IPS-NIHi7 (cell line): ENCODE measurements around the gene ZEB2.

Source experiments
- DNase-seq: peaks from one replicate; pipeline ENCODE4 v3.0.0; 2012; ENCODE audit warnings: mixed read lengths; ENCODE audit errors: extremely low spot score

Gene ZEB2

DNA sequence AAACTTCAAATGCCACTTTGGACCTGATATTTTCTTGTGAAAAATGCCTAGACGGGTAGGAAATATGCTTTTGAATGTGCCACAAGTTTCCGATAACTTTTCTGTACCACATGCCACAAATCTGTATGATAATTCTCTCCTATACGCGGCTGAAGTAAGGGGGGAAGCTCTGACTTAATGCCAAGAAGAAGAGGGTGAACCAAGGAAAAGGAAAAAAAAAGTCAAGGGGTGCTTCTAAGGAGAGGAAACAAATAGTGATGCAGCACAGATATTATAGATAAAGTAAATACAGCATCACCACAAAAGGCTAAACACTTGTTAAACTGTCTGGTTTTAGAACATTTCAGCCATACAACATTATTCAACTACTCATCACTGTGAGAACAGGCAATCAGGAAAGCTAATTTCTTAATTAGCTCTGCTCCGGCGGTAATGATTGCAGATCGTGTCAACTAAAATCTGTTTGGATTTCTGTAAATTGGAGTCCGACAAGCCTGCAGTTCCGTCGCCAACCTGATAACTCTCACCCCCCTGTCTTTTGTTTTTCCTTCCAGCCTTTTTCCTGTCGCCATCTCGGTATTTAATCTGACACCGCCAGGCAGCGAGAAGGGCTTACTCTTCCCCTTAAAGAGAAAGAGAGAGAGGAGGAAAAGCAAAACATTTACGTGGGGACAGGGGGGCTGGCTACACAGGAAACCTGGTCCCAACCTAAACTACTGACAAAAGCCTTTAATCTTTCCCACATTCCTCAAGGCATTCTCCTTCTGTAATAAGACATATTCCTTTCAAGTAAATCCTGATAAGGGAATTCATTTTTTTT is 67.5 kb downstream of the ZEB2 start:
- DNase-seq = peak; percentile 42

DNA sequence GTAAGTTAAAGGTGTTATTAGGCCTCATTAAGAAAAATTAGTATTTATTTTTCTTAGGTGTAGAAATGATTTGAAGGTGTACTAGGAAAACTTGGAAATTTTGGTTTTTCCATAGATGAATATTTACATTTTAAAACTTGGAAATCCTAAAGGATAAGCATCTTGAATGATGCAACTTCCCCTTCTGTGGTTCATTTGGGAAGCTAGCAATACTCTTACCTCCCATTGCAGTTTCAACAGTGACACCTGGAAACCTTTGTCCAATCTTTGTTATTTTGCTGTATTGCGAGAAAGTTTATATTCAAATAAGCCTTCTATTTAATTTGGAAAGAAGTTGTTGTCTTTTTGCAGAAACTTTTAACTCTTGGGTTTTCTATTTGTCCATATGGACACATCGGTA is 68.5 kb downstream of the ZEB2 start:
- no peak for DNase-seq

DNA sequence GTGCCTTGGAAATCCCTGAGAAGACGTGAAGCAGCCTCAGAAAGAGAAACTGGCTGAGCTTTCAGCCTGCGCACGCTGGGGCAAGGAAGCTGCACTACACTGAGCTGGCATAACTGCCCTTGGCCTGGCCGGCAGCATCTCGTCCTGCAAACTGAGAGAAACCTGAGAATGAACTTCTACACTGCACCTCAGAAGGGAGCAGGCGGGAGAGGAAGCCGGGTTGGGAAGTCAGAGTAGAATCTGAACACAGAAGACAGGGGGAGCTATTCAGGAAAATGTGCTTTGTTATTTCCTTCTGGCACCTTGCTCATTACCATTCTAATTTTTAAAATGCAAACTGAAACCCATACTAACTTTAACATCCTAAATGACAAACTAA is 70.9 kb downstream of the ZEB2 start:
- DNase-seq = peak; percentile 73

DNA sequence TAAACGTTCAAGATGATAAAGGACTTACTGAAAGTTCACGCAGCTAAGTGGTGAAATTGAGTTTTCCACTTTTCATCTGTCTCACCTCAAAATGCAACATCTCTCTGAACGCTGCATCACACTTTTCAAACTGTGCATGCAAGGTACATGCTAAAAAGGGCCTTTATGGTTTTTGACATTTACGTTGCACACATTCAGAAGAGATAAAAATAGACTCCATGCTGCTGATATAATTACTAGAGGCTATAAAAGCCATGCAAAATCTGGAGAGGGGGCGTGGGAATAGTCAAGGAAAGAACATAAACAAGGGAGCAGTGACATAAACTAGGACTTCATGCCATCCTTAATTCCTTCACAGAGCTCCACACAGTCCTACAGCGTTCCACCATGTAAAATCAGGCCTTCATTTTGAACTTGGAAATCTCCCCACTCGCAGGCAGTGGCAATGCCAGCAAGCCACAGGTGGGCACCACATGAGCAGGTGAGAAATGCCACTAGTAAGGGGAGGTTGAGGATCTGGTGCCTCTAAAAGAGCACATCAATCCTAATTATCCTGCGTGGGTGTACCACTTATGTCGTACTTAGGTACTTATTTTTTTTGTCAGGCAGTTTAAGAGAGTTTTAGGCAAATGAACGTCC is 71.4 kb downstream of the ZEB2 start:
- DNase-seq = no peak

DNA sequence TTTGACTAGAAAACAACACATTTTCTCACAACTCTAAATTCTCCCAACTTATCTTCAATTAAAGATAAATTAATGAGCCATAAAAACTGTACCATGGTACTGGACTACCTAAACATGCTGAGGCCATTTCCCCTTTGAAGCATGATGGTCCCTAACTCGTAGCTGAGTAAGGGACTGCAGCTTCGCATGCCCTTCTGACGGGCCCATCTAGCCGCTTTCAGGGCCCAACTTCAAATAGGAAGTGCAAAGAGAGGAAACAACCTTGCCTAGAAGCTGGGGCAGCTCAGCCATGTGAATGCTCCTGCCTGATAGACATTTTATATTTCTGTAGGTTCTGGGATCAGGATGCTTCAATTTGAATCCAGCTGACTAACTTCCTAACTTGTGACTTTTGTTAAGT is 72.4 kb downstream of the ZEB2 start:
- DNase-seq = no peak

DNA sequence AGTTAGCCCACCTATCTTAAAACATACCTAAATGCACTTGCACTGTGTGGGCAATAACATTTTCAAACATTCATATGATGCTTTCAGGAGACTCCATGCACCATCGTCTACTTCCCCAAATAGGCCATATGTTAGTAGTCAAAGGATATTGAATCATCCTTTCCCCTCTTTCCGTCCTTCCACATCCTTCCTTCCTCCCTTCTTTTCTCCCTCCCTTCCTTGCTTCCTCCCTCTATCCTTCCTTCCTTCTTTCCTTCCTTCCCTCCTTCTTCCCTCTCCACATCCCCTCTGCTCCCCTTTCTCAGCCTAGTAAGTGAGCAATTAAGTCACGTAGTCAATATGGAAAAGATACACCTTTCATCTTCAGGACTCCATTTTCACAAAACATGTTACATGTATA is 73.8 kb downstream of the ZEB2 start:
- no peak for DNase-seq

DNA sequence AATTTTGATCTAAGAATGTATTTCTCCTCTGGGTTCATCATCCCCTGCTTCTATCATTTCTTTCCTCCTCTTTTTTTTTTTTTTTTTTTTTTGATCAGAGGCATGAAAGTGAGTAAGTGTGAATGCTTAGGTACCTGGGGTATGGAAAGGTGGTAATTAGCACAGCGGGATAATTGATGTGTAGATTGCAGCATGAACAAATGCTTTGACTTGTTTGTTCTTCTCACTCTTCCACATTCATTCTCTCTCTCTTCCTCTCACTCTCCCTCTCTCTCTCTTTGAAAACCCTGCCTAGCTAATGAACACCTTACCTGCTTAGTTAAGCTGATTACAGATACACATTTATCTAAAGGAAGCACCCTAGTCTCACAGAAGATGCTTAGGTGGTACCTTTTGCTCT is 74.7 kb downstream of the ZEB2 start:
- DNase-seq = peak; percentile 23

DNA sequence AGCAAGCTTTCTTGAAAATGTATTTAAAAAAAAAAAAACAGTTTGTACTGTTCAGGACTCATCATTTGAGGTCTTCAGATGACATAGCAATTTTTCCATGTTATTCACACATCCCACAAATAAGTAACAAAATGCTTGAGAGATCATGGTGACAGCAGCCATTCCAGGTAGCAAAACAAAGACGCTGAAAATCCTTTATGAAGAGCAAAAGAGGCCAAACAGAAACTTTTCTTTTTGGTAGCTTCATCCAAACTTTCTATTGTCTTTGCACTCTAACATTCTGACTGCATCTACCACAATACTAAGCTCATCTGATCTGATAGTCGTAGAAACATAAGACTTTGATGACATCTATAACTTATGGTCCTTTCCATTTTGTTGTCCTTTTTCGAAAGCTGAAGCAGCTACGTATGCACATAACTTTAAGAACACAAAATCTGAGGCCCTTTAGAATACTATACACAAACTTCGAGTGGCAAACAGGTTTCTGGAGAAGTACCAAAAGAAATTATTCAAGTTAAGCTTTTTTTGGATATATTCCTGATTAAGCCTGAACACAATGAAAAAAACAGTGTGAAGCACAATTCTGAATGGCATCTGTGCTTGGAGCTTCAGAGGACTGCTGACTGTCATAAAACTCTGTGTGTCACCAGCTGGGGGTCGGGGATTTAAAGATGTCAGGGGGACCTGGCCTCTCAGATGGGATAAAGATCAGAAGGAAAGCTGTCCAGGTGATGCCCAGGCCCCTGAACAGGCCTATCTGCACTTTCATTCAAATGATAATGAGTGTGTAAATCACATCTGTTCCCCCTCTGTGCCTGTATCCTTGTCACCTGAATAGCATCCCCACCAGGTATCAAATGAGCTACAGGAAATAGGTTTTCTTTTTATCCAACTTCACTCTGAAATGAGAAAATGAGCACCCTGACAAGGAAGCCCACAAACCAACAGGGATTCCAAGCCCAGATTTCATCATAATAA is 75.8 kb downstream of the ZEB2 start:
- DNase-seq = peak; percentile 41

DNA sequence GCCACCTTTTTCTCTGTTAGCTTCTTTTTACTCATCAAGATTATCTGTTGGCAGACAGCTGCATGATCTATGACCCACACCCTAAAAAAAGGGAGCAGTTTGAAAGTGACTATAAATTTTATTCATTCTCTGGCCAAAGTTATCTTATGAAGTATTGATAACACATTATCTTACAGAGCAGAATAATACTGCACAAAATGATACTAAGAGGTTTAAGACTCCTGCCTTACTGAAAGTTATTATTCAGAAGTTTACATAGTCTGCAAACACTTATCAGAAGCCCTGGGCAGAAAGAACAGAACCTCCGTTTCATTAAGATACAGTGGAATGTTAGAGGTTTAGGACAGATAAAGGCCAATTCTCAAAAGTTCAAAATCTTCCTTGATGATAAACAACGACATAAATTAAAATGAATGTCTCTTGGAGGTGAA is 78.2 kb downstream of the ZEB2 start:
- no peak for DNase-seq

DNA sequence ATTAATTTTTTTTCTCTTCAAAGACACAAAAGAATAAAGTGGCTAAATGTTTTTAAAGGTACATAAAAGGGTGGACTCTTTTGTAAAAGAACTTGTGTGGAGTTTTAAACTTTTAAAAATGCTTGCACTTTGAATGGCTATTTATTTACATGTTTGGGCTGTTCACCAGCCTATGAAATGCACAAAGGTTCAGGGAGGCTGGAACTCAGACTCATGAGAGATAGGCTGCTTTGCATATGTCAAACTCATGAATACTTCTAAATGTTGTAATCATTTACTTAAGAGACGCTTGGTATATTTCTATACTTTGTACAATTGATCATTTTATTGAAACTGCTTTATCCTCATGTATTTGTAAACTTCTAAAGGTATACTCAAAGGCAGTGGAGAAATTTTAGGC is 79.9 kb downstream of the ZEB2 start:
- DNase-seq = no peak

DNA sequence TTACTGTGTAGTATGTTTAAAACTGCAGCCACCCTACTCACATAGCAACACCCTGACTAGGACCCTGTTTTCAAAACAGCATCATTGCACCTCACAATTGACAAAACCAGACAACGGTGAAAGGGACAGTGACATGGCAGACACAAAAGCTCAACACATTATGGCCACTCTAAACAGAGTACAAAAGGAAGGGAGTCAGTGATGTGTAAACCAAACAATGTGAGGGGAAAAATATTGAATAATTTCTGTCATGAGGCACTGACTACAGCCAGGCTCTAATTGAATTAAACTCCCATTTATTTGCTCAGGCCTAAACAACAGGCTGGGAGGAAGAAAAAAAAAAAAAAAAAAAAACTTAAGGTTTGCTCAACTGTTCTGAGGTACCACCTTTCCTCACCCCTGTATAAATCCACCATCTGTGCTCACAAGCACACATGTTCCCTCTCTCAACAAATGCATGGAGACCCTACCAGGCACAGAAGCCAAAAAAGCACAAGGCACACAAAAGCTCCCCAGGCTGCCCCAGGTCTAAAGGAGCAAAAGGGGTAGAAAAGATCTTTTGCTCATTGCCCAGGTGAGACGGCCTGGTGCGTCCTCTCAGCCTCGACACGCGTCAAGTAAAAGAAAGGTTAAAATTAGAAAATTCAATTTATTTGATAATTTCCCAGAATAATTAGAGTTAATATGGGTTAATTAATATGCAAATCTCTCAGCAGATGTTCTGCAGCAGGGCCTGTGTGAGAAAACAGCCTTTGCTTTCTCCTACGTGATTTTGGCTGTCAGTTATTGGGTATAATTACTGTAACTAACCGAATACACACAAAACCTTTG is 80.9 kb downstream of the ZEB2 start:
- DNase-seq = no peak

DNA sequence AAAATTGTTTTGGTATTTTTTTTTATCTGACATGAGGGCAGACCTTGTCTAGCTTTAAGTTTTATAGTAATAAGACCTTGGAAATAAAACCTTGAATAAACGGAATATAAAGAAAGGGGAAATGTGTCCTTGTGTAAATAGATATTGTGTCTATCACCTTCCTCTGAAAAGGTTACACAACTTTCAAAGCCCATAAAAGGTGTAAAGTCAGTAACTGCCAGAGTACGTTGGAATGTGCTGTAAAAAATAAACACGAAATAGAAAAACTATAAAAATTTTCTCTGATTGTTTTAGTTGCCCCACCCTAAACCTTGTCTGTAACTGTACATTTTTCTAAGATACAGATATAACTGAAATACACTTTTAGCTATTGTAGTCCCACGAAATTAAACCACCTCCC is 82.3 kb downstream of the ZEB2 start:
- no peak for DNase-seq

DNA sequence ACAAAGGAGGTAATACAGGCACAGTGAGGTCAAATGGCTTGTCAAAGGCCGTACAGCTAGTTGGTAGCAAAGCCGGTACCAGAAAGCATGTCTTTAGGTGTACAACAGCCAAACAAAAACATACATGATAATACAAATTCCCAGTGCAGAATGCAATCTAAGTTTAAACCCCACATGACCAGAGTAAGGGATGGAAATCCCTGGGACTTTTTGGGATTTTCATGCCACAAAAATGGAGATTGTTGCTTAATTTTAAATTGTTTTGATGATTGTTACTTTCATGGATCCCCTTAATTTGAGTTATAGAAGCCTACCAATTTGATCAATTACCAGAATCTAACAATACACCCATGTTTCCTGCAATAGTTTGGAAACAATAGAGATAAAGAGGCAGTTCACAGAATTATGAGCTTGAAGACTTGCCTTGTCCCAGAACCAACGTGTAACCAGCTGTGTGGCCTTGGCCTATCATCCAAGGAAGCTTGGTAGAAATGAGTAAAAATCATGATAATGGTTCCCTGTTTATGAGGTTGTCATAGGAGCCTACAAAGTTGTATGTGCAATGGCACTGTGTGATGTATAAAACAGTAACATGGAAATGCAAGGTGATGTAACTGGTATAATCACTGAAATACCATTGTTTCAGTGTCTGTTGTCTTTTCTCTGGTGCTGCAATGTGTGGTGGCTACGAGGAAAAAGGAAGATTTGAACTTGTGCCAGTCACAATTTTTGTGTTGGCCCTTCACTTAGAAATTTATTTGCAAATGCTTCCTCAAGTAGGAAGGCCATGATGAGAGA is 85.3 kb downstream of the ZEB2 start:
- DNase-seq = no peak

DNA sequence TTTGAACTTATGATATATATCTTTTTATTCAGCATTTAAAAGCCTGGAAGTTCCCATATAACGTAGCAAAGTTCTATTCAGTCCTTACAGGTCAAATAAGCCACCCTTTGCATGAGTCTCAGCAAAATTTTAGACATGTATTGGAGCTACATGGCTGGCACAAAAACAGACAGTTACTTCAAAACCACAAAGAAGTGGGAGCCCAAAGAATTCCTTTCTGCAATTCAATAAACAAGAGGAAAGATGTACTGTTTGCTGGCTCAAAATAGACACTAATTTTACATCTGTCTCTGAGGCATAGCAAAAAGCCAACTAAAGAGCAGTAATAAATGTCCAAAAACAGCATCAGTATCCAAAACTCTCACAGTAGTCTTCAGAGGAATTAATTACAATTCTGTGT is 87.0 kb downstream of the ZEB2 start:
- DNase-seq = no peak

DNA sequence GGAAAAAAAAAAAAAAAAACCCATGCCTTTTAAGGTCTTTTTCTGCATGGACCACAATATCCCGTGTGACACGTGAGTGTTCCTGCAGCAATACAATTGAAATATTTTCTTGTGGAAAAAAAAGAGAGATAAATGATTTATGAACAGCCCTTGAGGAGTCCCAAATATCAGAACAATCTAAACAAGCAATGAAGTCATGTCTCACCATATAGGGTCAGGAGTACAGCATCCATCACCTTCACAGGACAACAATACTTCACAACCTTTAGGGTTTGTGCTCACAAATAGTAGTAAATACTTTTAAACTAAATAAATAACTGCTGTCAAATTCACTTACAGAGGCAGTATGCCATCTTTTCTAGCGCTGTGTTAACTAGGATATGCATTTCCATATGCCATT is 87.9 kb downstream of the ZEB2 start:
- DNase-seq = no peak

DNA sequence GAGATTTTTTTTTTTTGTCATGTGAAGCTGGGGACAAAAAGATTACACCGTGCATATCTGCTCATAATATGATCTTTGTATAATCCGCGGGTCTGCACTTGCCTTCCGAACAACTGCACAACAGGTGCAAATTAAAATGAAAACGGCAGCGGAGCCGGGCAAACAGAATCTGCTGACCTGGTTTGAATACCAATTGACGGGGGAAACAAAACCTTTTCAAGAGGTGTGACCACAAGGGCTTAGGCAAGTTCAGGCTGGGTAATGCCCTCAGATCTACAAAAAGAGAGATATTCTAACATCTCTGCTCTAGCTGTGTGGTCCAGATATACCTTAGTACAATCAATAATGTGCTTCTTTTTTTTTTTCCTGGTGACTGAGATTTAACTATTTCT is 88.5 kb downstream of the ZEB2 start:
- DNase-seq = peak; percentile 20

DNA sequence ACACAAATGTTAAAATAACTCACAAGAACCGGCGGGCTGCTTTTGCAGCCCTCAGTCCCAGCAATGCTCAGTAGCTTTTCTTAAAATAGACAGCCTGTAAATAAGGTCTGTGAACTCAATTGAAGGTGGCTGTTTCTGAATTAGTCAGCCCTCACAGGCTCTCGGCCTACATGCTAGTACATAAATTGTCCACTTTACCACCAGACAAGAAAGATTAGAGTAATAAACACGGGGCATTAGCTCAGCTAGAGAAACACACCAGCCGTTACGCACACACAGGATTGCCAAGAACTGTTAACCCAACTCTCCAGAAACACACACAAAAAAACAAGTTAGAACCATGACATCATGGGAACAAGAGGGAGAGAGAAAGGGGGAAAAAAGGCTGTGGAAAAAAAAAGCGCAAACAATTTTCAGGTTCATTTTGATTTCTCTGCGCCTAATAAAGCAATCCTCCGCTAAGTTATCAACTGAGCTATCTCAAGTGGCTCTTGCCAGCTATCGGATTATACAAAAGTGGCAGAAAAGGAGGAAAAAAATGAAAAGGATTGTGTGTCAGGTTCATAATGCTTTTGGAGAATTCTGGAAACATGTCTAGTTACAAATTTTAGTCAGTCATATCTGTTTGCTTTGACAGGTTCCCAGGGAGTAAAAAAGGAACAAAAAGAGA is 89.1 kb downstream of the ZEB2 start:
- no peak for DNase-seq

DNA sequence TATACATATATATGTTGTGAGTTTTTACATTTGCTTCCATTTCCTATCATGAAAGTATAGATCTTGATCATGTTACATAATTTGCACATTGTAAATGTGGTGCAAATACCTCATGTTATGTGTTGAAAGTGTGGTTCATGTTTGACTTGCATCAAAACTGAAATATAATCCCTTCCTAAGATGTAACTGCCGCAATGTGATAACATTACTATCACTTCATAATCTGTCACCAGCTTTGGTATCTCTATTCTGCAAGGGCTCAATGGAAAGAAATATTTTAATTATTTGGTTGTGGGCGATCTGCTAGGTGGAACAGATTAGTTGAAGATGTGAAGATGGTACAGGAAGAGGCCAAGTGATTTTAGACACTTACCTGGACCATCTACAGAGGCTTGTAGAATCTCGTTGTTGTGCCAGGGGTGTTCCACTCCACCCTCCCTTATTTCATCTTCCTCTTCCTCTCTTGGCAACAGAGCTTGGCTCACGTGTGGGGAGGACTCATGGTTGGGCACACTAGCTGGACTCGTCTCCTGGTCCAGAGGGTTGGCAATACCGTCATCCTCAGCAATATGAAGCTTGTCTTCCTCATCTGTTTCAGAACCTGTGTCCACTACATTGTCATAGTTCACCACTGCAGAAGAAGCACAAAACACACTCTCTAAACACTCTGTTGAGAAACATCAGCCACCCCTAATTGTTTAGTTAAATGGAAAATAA is 90.4 kb downstream of the ZEB2 start:
- DNase-seq = no peak

DNA sequence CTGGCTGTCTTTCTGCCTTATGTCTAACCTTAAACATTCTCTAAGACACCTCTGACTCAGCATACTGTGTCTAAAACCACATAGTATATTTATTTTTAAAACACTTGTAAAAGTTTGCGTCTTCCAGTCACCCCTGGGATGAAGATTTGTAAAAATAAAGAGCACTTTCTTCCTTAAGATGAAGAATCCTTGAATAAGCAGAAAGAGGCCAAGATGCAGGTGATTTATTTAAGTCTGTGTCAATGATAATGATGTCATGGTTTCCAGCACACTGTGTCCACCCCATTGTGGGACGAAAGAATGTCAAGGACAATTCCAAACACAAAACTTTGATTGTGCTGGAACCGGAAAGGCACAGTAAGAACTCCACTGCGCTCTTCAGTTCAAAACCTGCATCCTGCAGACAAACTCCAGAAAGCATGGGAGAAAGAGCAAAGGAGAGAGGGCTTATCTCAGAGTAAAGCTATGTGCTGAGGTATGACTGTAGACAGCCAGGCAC is 92.9 kb downstream of the ZEB2 start:
- no peak for DNase-seq
